CD14-positive monocyte (primary cell): ENCODE measurements around the gene GRK4. TPM values are rescaled to one million over a fixed set of nuclear protein-coding genes. Genes with fewer than 3 reads are reported as not detected.

Experiments
- DNase-seq, 3 donors: peaks; one replicate each; pipeline ENCODE4 v3.0.0-alpha.2; 2011 to 2022
- H2AFZ ChIP-seq: 2 replicates; pipeline ENCODE4 v1.6.0; 2012; ENCODE audit warnings: mild to moderate bottlenecking, low read depth, low read length, inconsistent platforms; ENCODE audit not compliant: insufficient read depth, poor library complexity, severe bottlenecking
- H3K27ac ChIP-seq, 2 donors: 1 replicate in 1 of 2; 2 replicates in 1 of 2; pipeline ENCODE4 v1.5.1; 2012 to 2013; ENCODE audit warnings: low read length in 2 of 2, control low read depth in 1 of 2, inconsistent platforms in 1 of 2, low read depth in 1 of 2, mild to moderate bottlenecking in 1 of 2
- H3K27me3 ChIP-seq, 2 donors: one replicate each; pipeline versions ENCODE4 v1.6.0 to v1.6.1; 2011 to 2013; ENCODE audit warnings: low read length in 2 of 2; ENCODE audit not compliant: control insufficient read depth in 2 of 2, insufficient read depth in 2 of 2
- H3K36me3 ChIP-seq, 2 donors: replicated peaks in 1 of 2; 1 replicate in 1 of 2; 2 replicates in 1 of 2; pipeline versions ENCODE4 v1.5.1 to v1.6.1; 2012 to 2013; ENCODE audit warnings: low read length in 2 of 2, control low read depth in 1 of 2, inconsistent platforms in 1 of 2, mild to moderate bottlenecking in 1 of 2; ENCODE audit not compliant: insufficient read depth in 2 of 2, control insufficient read depth in 1 of 2
- H3K4me1 ChIP-seq, 2 donors: 1 replicate in 1 of 2; 2 replicates in 1 of 2; pipeline versions ENCODE4 v1.5.1 to v1.6.1; 2012 to 2013; ENCODE audit warnings: low read length in 2 of 2, control low read depth in 1 of 2, inconsistent platforms in 1 of 2, mild to moderate bottlenecking in 1 of 2, moderate library complexity in 1 of 2; ENCODE audit not compliant: insufficient read depth in 2 of 2, control insufficient read depth in 1 of 2
- H3K4me2 ChIP-seq: replicated peaks from 2 replicates; pipeline ENCODE3; 2012; ENCODE audit warnings: low read length, moderate library complexity, mild to moderate bottlenecking; ENCODE audit not compliant: poor library complexity, severe bottlenecking; ENCODE audit errors: extremely low read depth
- H3K4me3 ChIP-seq, 3 experiments: fragments of 200-600 bp in 1 of 3; sonication (generic) in 1 of 3; replicated peaks in 1 of 3; 1 replicate in 2 of 3; 2 replicates in 1 of 3; pipeline ENCODE4 v1.5.1; 2011 to 2013; ENCODE audit warnings: low read length in 3 of 3, mild to moderate bottlenecking in 3 of 3, control low read depth in 2 of 3, low read depth in 2 of 3, inconsistent platforms in 1 of 3, moderate library complexity in 1 of 3
- H3K79me2 ChIP-seq: 2 replicates; pipeline ENCODE4 v1.6.0; 2012; ENCODE audit warnings: mild to moderate bottlenecking, control low read depth, inconsistent platforms, low read length, moderate library complexity; ENCODE audit not compliant: insufficient read depth
- H3K9ac ChIP-seq: 2 replicates; pipeline ENCODE4 v1.6.0; 2017; ENCODE audit warnings: low read length, mild to moderate bottlenecking; ENCODE audit not compliant: insufficient read depth, poor library complexity, severe bottlenecking
- H3K9me3 ChIP-seq, 2 donors: replicated peaks in 1 of 2; 1 replicate in 1 of 2; 2 replicates in 1 of 2; pipeline versions ENCODE4 v1.5.1 to v1.6.1; 2012 to 2013; ENCODE audit warnings: low read length in 2 of 2, control low read depth in 1 of 2; ENCODE audit not compliant: control insufficient read depth in 1 of 2, insufficient read depth in 1 of 2
- H4K20me1 ChIP-seq: 2 replicates; pipeline ENCODE4 v1.6.0; 2012; ENCODE audit warnings: mild to moderate bottlenecking, low read length, control low read depth, moderate library complexity; ENCODE audit not compliant: insufficient read depth
- H3K27ac Mint-ChIP-seq, 7 donors: one replicate each; pipeline ENCODE4 v1.8.0; 2020; ENCODE audit warnings: mild to moderate bottlenecking in 7 of 7, mixed read lengths in 7 of 7, moderate library complexity in 6 of 7, inconsistent platforms in 2 of 7
- H3K27me3 Mint-ChIP-seq, 3 donors: one replicate each; pipeline ENCODE4 v1.8.0; 2021 to 2022; ENCODE audit warnings: low read depth in 3 of 3, mild to moderate bottlenecking in 3 of 3, mixed read lengths in 3 of 3, moderate library complexity in 3 of 3, inconsistent platforms in 1 of 3
- H3K36me3 Mint-ChIP-seq, 2 donors: one replicate each; pipeline ENCODE4 v1.8.0; 2020; ENCODE audit warnings: mixed read lengths in 2 of 2, inconsistent platforms in 1 of 2, mild to moderate bottlenecking in 1 of 2
- H3K4me1 Mint-ChIP-seq: one replicate; pipeline ENCODE4 v1.8.0; 2020; ENCODE audit warnings: mild to moderate bottlenecking, mixed read lengths
- H3K4me3 Mint-ChIP-seq, 2 donors: one replicate each; pipeline ENCODE4 v1.8.0; 2020; ENCODE audit warnings: mild to moderate bottlenecking in 2 of 2, mixed read lengths in 2 of 2, moderate library complexity in 1 of 2
- H3K9me3 Mint-ChIP-seq, 7 donors: one replicate each; pipeline ENCODE4 v1.8.0; 2020 to 2022; ENCODE audit warnings: mixed read lengths in 7 of 7, mild to moderate bottlenecking in 6 of 7, moderate library complexity in 6 of 7, inconsistent platforms in 2 of 7
- CTCF ChIP-seq: fragments of 200-600 bp; IDR thresholded peaks from one replicate; pipeline ENCODE4 v1.8.0; 2022; ENCODE audit warnings: antibody characterized with exemption, mild to moderate bottlenecking
- WGBS: methylation state at CpG from one replicate; pipeline ENCODE4 v1.1.5; 2013; ENCODE audit warnings: missing lambda C conversion rate; ENCODE audit not compliant: insufficient coverage; 5-methylcytosine and 5-hydroxymethylcytosine counted together
- intact Hi-C, 2 donors: fragments of 100-400 bp; cut with micrococcal nuclease; formaldehyde crosslinking; loops; one replicate each; pipeline versions ENCODE4 v1.15.0 to v1.15.1; 2023
- polyA plus RNA-seq, 3 donors: library from polyadenylated mRNA; depleted of rRNA in 1 of 3; unstranded in 2 of 3; stranded (reverse) in 1 of 3; fragments of 300-500 nt in 2 of 3; fragments of >200 nt in 1 of 3; fragmentation: Illumina TruSeq in 2 of 3; gene quantifications; 1 replicate in 2 of 3; 2 replicates in 1 of 3; pipeline ENCODE4 v1.2.3, GENCODE V29; 2012 to 2021

The GRK4 gene
- polyA plus RNA-seq, 3 donors, result 1.1 to 1.2 (median 1.2) TPM

DNA sequence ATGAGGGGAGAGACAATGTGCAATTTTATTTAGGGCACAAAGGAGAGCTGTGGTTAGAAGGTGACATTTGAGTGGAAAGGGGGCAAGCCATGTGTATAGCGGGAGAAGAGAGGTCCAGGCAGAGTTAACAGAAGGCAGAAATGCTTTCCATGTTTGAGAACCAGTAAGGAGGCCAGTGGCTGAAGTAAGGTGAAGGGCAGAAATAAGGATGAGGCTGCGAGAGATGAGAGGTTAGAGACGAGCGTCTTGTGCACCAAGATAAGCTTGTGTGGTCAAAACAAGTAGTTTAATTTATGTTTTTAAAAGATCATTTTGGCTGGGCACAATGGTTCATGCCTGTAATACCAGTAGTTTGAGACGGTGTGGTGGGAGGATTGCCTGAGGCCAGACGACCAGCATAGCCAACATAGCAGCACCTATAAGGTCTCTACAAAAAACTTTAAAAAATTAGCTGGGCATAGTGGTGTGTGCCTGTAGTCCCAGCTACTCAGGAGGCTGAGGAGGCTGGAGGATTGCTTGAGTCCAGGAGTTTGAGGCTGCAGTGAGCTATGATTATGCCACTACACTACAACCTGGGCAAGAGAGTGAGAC is 119.6 kb downstream of the GRK4 start:
- no peak overlapping the region for H3K9ac ChIP-seq
- peaks cover 22 to 23% of the 10 kb centered on the region in 2 donors for H3K4me1 ChIP-seq
- H3K4me2 ChIP-seq, result no peak overlapping the region
- H3K4me3 ChIP-seq, result no peak overlapping the region
- H3K27ac Mint-ChIP-seq, result peak overlapping the region in 1 of 7 donors; percentile 63
- H3K27me3 Mint-ChIP-seq, result peaks cover 0 to 2% (median 0%) of the 10 kb centered on the region in 3 donors
- no peak for TF ChIP-seq CTCF
- intact Hi-C loops, result no loop called here
- no peak overlapping the region for H2AFZ ChIP-seq
- H3K9me3 Mint-ChIP-seq, result peaks cover 0 to 1% (median 0%) of the 10 kb centered on the region in 7 donors
- WGBS, result 75% methylated on average over 4 of the region's 6 CpGs
- H3K36me3 ChIP-seq, result peaks cover 13 to 15% of the 10 kb centered on the region in 2 donors
- no peak overlapping the region for H3K27ac ChIP-seq
- H3K36me3 Mint-ChIP-seq, result peaks cover 14 to 30% of the 10 kb centered on the region in 2 donors
- peaks cover 98% of the 10 kb centered on the region for H4K20me1 ChIP-seq
- no peak overlapping the region for H3K4me3 Mint-ChIP-seq
- peaks cover 84% of the 10 kb centered on the region for H3K79me2 ChIP-seq
- DNase-seq, result no peak
- no peaks in the 10 kb centered on the region for H3K9me3 ChIP-seq
- peaks cover 39% of the 10 kb centered on the region for H3K4me1 Mint-ChIP-seq
- H3K27me3 ChIP-seq, result no peaks in the 10 kb centered on the region

- H3K36me3 Mint-ChIP-seq, result peaks cover 22 to 34% of the 10 kb centered on the region in 2 donors
- Histone ChIP-seq H3K36me3 (peaks cover 18 to 23% of the 10 kb centered on the region in 2 donors), H3K9me3 (no peaks in the 10 kb centered on the region), H2AFZ (no peak overlapping the region), H4K20me1 (peaks cover 98% of the 10 kb centered on the region), H3K27me3 (no peaks in the 10 kb centered on the region), H3K4me2 (no peak overlapping the region), H3K4me3 (no peak overlapping the region), H3K79me2 (peaks cover 77% of the 10 kb centered on the region), H3K27ac (no peak overlapping the region), H3K4me1 (peaks cover 22 to 23% of the 10 kb centered on the region in 2 donors), H3K9ac (no peak overlapping the region)
- H3K27ac Mint-ChIP-seq, result peak overlapping the region in 4 of 7 donors; percentile 42 to 59 (median 50)
- WGBS, result 20% methylated on average over 1 of the region's 1 CpG
- intact Hi-C loops, result no loop called here
- DNase-seq, result no peak
- H3K4me3 Mint-ChIP-seq, result no peak overlapping the region
- H3K27me3 Mint-ChIP-seq, result peaks cover 0 to 4% (median 0%) of the 10 kb centered on the region in 3 donors
- no peak for TF ChIP-seq CTCF
- peaks cover 0 to 3% (median 0%) of the 10 kb centered on the region in 7 donors for H3K9me3 Mint-ChIP-seq
- H3K4me1 Mint-ChIP-seq, result peaks cover 38% of the 10 kb centered on the region
Measured at GRCh38 chr4:3083732-3084131, 120.4 kb downstream of the GRK4 start.
